Measurements from ENCODE around the gene SLC35D1. TPM values are rescaled to one million over a fixed set of nuclear protein-coding genes. Genes with fewer than 3 reads are reported as not detected.

Gene SLC35D1
- total RNA-seq, 2 donors from 2014 or later, result 48.1 to 75.9 TPM

- Histone ChIP-seq H3K9me3 (no peaks in the 10 kb centered on the region), H3K4me1 (peaks cover 16% of the 10 kb centered on the region), H3K9ac (ENCODE audit: low read depth in 2 of 2, low read length in 2 of 2) (no peak overlapping the region), H3K4me3 (no peak overlapping the region), H3K27ac (no peak overlapping the region), H3K27me3 (no peaks in the 10 kb centered on the region), H3K36me3 (no peaks in the 10 kb centered on the region)
- intact Hi-C loops (cut with DNase I), result loop anchor here (5.0 kb wide), 1 partner anchor 96 kb away; no protein-coding TSS in a partner anchor
- no peak for DNase-seq
- TF ChIP-seq CTCF (IDR thresholded peaks at IDR 0.05), result no peak
Measured at GRCh38 chr1:67051196-67051595, 2.8 kb downstream of the SLC35D1 start.

- Histone ChIP-seq H3K4me3 (no peak overlapping the region), H3K36me3 (peaks cover 5% of the 10 kb centered on the region), H3K9ac (ENCODE audit: low read depth in 2 of 2, low read length in 2 of 2) (no peak overlapping the region), H3K27ac (no peak overlapping the region), H3K4me1 (no peaks in the 10 kb centered on the region), H3K9me3 (no peaks in the 10 kb centered on the region), H3K27me3 (no peaks in the 10 kb centered on the region)
- no peak for TF ChIP-seq CTCF (IDR thresholded peaks at IDR 0.05)
- intact Hi-C loops (cut with DNase I), result no loop called here
- DNase-seq, result no peak
Measured at GRCh38 chr1:67044631-67045270, 9.2 kb downstream of the SLC35D1 start.

GRCh38 chr1:67043366-67043765 is 10.6 kb downstream of the SLC35D1 start:
- no peak for DNase-seq
- no peak for TF ChIP-seq CTCF (IDR thresholded peaks at IDR 0.05)
- Histone ChIP-seq H3K9me3 (no peaks in the 10 kb centered on the region), H3K9ac (ENCODE audit: low read depth in 2 of 2, low read length in 2 of 2) (no peak overlapping the region), H3K27ac (no peak overlapping the region), H3K27me3 (no peaks in the 10 kb centered on the region), H3K4me3 (no peak overlapping the region), H3K4me1 (no peaks in the 10 kb centered on the region), H3K36me3 (peaks cover 5% of the 10 kb centered on the region)
- intact Hi-C loops (cut with DNase I), result no loop called here

- H3K27ac ChIP-seq, result no peak overlapping the region
Measured at GRCh38 chr1:67041841-67042503, 12.0 kb downstream of the SLC35D1 start.

GRCh38 chr1:67040405-67040804 is 13.5 kb downstream of the SLC35D1 start:
- H3K4me1 ChIP-seq, result no peaks in the 10 kb centered on the region
- peaks cover under 1% of the 10 kb centered on the region for H3K36me3 ChIP-seq
- DNase-seq, result no peak
- no peak for TF ChIP-seq CTCF (IDR thresholded peaks at IDR 0.05)
- intact Hi-C loops (cut with DNase I), result no loop called here
- no peak overlapping the region for H3K9ac ChIP-seq (ENCODE audit: low read depth in 2 of 2, low read length in 2 of 2)
- no peaks in the 10 kb centered on the region for H3K27me3 ChIP-seq
- H3K4me3 ChIP-seq, result no peak overlapping the region
- H3K9me3 ChIP-seq, result no peaks in the 10 kb centered on the region
- no peak overlapping the region for H3K27ac ChIP-seq

More at GRCh38 chr1:67041841-67042503, 12.0 kb downstream of the SLC35D1 start:
- no peaks in the 10 kb centered on the region for H3K4me1 ChIP-seq
- no peak for TF ChIP-seq CTCF (IDR thresholded peaks at IDR 0.05)
- no peak for DNase-seq
- H3K9me3 ChIP-seq, result no peaks in the 10 kb centered on the region
- intact Hi-C loops (cut with DNase I), result no loop called here
- no peak overlapping the region for H3K4me3 ChIP-seq
- no peaks in the 10 kb centered on the region for H3K27me3 ChIP-seq
- H3K9ac ChIP-seq (ENCODE audit: low read depth in 2 of 2, low read length in 2 of 2), result no peak overlapping the region
- H3K36me3 ChIP-seq, result peaks cover 5% of the 10 kb centered on the region
